Stimulated activated CD8-positive, alpha-beta memory T cell treated with anti-CD3 and anti-CD28 coated beads, Interleukin-15, amount 100 ng/mL, for 24 hours (primary cell): ENCODE results near the gene FBXW2.
"Not testable (repeated sequence)": the region's sequence is repeated elsewhere in the genome, so short reads cannot be mapped to it uniquely, and the experiment has no call there.

Source experiments
- DNase-seq: peaks from one replicate; pipeline ENCODE4 v3.0.0-alpha.2; 2020; ENCODE audit warnings: low read depth

FBXW2 gene, protein sequence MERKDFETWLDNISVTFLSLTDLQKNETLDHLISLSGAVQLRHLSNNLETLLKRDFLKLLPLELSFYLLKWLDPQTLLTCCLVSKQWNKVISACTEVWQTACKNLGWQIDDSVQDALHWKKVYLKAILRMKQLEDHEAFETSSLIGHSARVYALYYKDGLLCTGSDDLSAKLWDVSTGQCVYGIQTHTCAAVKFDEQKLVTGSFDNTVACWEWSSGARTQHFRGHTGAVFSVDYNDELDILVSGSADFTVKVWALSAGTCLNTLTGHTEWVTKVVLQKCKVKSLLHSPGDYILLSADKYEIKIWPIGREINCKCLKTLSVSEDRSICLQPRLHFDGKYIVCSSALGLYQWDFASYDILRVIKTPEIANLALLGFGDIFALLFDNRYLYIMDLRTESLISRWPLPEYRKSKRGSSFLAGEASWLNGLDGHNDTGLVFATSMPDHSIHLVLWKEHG

GRCh38 chr9:120792898-120793765 lies at the start of gene FBXW2:
Gene FBXW2, minus strand, starts transcription at chr9:120793416. Its CDS starts 5,158 bp downstream, at chr9:120788258.
- peak; percentile 74 for DNase-seq

DNA sequence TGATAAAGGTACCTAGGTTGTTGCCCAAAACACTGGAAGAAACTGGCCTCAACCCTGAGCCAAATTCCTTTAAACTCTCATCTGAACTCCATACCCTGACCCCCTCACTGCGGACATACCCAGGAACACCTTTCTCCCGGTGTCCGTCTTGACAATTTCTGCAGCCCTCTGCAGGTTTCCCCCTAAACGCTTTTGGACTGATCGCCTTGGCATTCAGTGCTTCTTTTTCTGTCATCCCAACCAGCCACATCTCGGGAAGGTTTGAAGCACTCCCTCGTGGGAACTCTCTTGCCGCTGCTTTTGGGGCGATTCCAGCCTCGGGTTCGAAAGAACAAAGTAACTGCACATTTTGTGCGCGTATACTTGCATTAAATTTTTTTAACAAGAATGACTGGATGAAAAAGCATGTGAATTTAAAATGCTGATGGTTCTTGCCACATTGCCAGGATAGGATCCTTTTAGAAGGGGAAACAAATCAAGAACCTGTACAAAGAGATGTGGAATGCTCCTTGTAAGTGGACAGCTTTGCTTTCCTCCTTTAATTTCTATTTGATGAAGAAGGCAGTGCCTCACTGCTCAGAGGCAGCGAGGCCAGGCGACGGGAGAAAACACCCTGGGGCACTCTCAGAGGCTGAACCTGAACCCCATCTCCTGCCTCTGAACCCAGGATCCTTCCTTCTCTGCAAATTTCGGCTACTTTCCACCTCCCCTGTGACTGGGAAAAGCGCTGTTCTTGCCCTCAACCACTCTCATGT lies 48.9 kb upstream of the FBXW2 start:
- no peak for DNase-seq

- no peak for DNase-seq
Measured at GRCh38 chr9:120839146-120839545, 45.9 kb upstream of the FBXW2 start.

- no peak for DNase-seq
Measured at GRCh38 chr9:120837921-120838320, 44.7 kb upstream of the FBXW2 start.

DNA sequence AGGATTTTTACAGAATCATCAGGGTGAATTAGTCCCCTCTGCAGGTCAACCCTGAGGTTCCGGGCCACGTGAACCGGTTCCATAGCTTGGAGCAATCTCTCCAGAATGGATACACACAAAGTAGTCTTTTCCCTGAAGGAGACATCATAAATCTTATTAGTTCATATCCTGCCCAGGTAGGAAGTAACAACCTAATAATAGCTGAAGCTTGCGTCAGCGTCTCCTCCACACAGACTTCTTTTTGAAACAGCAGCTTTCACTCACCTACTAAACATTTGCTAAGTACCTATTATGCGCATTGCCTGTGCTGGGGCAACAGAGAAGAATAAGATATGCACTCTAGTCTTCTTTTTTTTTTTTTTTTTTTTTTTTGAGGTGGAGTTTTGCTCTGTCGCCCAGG lies 40.1 kb upstream of the FBXW2 start:
- no peak for DNase-seq

DNA sequence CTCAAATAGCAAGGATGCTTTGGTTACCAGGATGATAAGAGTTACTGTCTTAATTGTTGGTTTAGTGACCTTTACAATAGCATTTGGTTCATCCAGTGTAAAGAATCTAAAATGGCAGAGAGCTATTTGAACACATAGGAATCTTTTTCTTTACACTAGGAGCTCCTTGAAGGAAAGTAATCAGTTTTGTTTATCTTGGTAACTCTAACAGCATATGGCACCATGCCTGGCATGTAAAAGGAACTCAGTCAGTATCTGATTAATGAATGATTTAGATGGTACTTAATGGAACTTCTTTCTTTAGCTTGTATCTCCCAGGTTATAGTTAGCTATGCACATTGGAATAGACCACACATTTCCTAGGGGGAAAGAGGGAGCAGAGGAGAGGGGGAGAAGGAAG lies 39.6 kb upstream of the FBXW2 start:
- no peak for DNase-seq

DNA sequence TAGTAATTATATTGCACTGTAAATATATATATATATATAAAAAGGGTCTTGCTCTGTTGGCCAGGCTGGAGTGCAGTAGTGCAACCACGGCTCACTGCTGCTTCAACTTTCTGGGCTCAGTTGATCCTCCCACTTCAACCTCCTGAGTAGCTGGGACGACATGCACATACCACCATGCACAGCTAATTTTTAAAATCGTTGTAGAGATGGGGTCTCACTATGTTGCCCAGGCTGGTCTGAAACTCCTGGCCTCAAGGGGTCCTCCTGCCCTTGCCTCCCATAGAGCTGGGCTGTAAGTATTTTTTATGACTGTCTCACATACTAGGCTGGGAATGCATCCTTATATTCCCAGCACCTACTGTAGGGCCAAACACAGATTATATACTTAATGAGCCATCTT lies 37.6 kb upstream of the FBXW2 start:
- DNase-seq: no peak

- DNase-seq: no peak
Measured at GRCh38 chr9:120830151-120830550, 36.9 kb upstream of the FBXW2 start.

DNA sequence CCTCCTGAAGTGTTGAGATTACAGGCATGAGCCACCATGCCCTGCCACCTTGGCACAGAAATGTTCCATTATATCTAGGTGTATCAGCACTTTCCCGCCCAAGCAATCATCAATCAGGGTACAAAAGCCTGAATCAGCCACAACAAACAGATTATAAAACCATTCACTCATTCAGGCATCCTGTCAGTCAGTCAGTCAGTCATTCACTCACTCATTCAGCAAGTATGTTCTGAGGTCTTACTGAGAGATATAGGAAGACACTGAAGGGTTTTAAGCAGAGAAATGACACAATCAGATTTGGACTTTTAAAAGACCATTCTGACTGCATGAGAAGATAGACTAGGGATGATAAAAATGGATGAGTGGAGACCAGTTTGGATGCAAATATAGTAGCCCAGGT lies 36.4 kb upstream of the FBXW2 start:
- DNase-seq: no peak

GRCh38 chr9:120820095-120820494 lies 26.9 kb upstream of the FBXW2 start:
- DNase-seq: no peak

DNA sequence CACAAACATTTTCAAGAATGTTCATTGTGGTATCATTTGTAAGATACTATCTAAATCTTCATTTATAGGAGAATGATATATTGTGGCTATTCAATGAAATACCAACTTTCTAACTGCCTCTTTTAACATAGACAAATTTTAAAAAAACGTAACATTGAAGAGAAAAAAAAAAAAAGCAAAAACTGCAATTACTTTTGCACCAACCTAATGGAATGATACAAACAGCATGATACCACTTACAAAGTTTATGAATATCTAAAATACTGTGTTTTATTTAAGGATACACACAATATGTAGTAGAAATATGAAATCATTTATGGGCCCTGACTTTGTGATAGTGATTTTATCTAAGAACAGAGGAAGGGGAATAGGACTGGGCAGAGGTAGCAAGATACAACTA lies 25.4 kb upstream of the FBXW2 start:
- DNase-seq: no peak

DNA sequence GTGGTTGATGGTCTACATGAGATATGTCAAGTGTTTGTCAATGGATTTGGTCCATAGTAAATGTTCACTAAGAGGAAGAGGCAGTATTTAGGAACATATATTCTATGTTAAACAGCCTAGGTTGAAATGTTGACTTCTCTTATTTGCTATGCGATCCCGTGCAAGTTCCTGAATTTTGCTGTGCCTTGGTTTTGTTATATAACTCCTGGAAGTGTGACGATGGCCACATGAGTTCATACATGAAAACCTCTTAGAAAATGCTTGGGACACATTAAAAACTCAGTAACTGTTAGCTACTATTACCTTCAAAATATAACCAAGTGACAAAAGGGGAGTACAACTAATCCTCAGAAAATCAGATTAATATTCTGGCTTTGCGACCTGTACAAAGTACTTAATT lies 21.9 kb upstream of the FBXW2 start:
- DNase-seq: no peak

DNA sequence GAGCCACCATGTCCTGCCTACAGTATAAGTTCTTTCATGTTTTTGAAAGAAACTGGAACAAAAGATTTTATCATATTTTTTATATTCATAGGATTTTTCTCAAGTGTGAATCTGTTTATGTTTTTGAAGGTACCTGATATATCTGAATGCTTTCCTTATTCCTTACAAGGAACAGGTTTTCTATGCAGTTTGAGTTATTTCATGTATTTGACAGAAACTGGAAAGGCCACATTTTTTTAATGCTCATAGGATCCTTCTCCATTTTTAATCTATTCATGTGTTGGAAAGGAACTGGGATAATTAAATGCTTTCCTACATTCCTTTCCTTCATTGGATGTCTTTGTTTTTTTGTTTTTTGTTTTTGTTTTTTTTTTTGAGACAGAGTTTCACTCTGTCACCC lies 15.7 kb upstream of the FBXW2 start:
- no peak for DNase-seq

DNA sequence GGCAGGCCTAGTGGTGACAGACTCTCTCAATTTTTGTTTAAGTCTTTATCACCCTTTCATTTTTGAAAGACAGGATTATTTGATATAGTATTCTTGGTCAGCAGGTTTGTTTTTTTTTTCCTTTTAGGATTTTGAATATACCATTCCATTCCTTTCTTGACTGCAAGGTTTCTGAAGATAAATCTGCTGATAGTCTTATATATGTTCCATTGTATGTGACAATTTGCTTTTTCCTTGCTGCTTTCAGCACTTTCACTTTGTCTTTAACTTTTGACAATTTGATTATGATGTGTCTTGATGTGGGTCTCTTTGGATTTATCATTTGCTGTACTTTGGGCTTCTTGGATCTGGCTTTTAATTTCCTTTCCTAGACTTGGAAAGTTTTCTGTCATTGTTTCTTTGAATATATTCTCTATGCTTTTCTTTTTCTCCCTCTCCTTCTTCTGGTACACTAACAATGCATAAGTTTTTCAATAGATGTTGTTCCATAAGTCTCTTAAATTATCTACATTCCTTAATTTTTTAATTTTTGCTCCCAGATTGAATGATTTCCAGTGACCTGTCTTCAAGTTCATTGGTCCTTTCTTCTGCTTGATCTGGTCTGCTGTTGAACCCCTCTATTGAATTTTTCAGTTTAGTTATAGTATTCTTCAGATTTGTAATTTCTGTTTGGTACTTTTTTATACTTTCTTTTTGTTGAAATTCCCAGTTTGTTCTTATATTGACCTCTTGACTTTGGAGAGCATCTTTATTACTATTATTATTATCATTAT lies 14.6 kb upstream of the FBXW2 start:
- no peak for DNase-seq

- not testable (repeated sequence) for DNase-seq
Measured at GRCh38 chr9:120804784-120805363, 11.7 kb upstream of the FBXW2 start.

- no peak for DNase-seq
Measured at GRCh38 chr9:120801441-120801840, 8.2 kb upstream of the FBXW2 start.

GRCh38 chr9:120791161-120791560 lies 2.1 kb downstream of the FBXW2 start:
- no peak for DNase-seq

GRCh38 chr9:120787933-120788332 lies 5.3 kb downstream of the FBXW2 start:
- DNase-seq: no peak

- no peak for DNase-seq
Measured at GRCh38 chr9:120783602-120784047, 9.6 kb downstream of the FBXW2 start.

DNA sequence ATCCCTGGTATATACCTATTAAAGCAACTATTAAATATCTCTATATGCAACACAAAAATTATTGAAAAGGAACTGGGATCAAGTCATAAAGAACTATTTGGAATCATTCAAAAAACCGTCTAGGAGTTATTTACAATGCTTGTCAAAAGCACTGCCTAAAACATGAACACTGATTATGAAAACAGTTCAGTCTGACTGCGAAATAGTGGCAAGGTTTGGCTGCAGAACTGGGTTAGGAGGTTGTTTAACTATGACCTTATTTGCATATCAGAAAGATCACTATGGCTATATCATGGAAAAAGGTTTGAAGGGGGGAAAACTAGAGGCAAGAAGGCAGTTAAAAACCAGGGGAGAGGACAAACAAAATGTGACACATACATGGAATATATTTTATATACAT lies 12.0 kb downstream of the FBXW2 start:
- DNase-seq: no peak

DNA sequence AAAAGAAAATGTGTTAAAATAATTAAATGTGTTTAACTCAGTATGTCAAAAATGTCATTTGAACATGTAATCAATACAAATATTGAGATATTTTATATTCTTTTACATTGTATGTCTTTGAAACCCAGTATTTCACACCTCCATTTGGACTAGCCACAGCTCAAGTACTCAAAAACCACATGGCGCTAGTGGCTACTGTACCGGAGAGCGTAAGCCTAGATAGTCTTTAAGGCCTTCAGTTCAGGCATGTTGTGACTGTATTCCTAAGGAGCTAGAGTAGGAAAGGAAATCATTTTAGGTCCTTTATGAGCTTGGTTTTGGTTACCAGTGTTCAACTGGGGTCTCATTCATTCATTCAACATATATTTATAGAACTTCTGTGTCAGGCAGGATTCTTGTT lies 12.8 kb downstream of the FBXW2 start:
- DNase-seq: no peak
